ENCODE data around the gene SRGAP1.
"Not testable (repeated sequence)": the region's sequence is repeated elsewhere in the genome, so short reads cannot be mapped to it uniquely, and the experiment has no call there.

SRGAP1 gene

DNA sequence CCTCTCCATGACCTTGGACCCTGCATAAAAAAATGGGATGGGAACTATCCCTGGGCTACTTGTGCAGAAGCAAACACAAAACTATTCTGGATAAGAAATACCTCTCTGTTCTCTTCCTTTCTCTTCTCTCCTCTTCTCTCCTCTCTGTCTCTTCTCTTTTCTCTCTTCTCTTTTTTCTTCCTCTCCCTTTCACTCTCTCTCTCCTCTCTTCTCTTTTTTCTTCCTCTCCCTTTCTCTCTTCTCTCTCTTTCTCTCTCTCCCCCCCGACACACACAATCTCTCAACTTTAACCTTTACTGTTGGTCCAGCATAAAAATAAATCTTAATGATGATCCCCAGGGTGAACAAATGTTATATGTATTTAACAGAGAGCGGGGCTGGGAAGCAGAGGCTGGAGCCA, 141.4 kb downstream of the SRGAP1 start:
- H3K4me3 ChIP-seq (ENCODE audit: low read depth, low read length) = no peak overlapping the region

DNA sequence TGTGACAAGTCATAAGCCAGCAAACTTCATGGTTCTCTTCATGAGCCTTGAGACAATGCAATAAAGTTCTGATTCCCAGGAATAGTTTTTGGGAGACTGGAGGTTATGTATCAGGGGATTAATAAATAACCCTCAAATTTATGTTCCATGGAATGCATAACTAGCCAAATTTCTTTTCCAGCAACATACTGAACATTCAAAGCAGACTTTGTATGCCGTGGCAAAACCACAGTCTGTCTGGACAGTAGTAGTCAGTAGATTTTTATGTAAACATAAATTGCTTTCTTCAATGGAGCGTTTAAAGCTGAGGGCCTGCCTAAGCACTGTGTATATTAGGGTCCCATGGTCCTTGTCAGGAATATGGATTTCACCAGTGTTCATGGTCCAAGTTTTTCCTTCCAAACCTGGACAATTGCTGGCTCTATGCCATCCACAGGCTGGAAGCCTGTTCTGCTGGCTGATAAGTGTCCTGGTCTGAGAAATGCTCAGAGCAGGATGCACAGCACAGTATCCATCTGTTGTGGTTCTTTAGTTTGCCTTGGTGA, 144.9 kb downstream of the SRGAP1 start:
- no peak overlapping the region for H3K4me3 ChIP-seq (ENCODE audit: low read depth, low read length)
- no peak for DNase-seq (ENCODE audit: low read depth)

More for the DNA sequence above, 141.4 kb downstream of the SRGAP1 start:
- no peak for DNase-seq (ENCODE audit: low read depth)

DNA sequence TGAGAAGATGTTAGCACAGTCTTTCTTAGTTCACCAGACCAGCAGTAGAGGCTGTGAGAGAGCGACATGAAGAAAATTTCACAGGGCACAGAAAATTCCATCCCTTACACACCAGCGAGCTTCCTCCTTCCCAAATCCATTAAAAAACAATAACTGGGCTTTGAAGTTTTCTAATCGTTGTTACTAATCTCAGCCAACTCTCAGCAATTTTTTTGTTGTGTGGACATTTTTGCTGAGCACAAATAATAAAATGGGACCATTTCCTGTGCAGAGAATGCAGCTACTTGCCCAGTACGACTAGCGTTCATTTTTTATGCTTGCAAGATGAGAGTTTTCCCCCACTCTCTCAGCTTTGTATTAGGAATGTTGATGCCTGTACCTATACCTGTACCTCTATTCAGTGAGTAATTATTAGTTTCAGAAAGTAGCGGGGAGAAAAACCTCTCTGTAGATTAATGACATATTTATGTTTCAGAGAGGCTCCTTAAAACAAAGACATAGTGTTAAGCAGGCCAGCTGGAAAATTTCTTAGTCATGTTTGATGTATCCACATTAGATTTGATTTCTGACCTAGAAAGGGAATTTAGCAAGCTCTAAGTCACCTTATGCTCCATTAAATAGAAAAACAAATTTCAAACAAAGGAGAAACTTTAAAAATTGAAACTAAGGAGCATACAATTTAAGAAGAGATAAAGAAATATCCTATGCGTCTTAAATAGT, 146.5 kb downstream of the SRGAP1 start:
- DNase-seq (ENCODE audit: low read depth) = no peak

DNA sequence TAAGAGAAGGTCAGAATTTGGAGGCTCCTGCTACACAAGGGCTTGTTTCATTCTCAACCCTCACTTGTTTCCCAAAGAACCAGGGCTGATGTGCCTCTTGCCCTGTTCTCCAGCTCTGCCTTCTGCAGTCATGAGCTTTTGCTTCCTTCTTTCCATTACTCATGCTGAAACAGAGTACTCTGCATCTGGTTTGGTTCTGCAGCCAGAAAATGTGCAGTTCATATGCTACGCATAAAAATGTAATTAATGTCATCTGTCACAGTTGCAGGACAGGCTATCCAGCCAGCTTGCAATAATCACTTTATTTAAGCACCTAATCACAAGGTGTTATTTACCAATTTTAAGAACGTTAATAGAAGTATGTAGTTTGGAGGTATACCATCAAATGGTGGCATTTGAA, 150.2 kb downstream of the SRGAP1 start:
- H3K4me3 ChIP-seq (ENCODE audit: low read depth, low read length) = no peak overlapping the region
- DNase-seq (ENCODE audit: low read depth) = no peak

More for the DNA sequence above, 146.5 kb downstream of the SRGAP1 start:
- H3K4me3 ChIP-seq (ENCODE audit: low read depth, low read length) = no peak overlapping the region

DNA sequence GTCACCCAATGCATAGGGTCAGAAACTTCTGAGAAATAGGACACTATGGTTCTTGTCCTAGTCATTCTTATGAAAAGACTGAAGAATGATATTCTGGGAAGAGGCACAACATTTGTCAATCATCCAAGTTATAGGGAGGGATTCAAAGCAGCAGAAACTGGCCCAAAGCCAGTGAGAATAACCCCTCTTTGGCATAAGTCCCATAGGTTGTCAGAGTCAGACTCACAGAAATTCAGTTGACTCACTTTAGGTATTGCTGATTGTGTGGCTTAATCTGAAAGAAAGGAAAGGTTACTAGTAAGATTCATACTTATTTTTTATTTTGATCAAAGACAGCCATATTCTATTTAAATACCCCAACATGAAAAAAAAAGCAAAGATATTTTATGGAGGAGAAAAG, 151.0 kb downstream of the SRGAP1 start:
- no peak for DNase-seq (ENCODE audit: low read depth)
- no peak overlapping the region for H3K4me3 ChIP-seq (ENCODE audit: low read depth, low read length)

DNA sequence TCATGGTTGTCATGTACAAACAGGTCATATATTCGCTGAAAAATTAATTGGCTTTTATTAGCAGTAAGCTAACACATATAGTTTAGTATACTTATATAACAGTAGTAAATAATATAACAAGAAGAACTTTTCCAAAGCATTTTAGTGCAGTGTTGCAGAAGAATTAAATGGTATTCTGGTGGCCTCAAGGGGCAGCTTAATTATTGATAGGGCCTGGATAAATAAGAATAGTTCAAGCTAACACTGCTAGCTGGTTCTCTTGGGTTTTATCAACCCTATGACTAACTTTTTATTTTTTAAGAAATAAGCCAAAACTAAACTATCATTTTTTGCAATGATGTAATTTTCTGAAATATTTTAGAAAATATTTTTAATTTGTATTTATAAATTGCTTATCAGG, 152.1 kb downstream of the SRGAP1 start:
- H3K4me3 ChIP-seq (ENCODE audit: low read depth, low read length) = no peak overlapping the region
- no peak for DNase-seq (ENCODE audit: low read depth)

DNA sequence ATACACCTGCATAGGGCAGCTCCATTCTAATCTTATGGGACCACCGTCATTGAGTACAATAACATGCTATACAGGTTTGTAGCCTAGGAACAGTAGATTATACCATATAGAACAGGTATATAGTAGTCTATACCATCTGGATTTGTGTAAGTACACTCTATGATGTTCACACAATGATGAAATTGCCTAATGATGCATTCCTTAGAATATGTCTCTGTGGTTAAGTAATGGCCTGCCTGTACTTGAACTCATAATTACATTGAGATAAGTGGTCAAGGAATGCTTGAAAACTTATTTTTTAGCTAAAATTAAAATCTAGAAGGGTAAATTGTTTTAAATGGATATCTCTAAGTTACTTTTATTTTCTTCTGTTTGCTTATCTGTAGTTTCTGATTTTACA, 152.7 kb downstream of the SRGAP1 start:
- no peak overlapping the region for H3K4me3 ChIP-seq (ENCODE audit: low read depth, low read length)
- no peak for DNase-seq (ENCODE audit: low read depth)

DNA sequence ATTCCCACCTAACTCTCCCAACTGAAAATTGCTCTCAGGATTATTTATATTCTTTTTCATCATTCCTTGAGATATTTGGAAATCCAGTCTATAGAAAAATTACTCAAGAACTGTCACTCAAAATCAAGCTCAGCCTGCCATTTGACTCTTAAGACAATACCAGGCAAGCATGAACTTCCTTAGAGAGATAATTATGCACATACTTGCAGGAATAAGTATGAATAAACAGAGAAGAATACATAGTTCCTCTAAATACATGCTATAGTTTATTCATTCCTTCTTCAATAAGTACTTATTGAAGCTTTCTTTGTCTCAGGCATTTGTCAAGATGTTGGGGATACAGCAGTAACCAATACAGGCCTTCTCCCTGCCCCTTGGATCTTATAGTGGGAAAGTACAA, 154.1 kb downstream of the SRGAP1 start:
- no peak for DNase-seq (ENCODE audit: low read depth)
- H3K4me3 ChIP-seq (ENCODE audit: low read depth, low read length) = no peak overlapping the region

DNA sequence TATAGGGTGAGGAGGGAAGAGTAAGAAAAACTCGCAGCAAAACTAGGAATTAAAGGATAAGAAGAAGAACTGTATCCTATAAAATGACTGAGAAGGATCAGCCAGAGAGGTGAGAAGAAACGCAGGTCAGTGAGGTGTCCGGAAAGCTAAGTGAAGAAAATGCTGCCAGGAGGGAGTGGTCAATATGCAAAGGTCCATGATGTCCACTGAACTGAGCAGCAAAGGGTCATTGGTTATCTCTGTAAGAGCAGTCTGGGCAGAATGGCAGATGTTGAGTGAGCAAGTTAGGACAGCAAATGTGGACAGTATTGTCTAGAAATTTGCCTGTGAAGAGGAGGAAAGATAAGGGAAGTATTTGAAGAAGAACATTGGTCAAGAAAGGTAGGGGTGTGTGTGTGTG, 155.4 kb downstream of the SRGAP1 start:
- DNase-seq (ENCODE audit: low read depth) = no peak
- H3K4me3 ChIP-seq (ENCODE audit: low read depth, low read length) = no peak overlapping the region

DNA sequence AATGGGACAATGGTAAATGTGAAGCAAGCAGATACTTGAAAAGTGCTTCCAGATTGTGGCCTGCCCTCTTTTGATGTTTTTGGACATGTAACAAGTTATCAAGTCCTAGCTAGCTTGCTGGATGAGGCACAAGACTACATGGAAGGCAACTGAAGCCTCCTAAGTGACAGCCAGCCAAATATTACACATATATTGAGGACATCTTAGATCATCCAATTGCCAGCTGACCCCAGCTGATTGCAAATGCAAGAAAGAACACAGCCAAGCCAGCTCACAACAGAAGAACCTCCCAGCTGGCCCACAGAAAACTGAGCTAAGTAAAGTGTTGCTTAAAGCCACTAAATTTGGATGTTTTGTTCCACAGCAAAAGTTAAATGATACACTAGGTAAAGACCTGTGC, 156.9 kb downstream of the SRGAP1 start:
- no peak for DNase-seq (ENCODE audit: low read depth)

DNA sequence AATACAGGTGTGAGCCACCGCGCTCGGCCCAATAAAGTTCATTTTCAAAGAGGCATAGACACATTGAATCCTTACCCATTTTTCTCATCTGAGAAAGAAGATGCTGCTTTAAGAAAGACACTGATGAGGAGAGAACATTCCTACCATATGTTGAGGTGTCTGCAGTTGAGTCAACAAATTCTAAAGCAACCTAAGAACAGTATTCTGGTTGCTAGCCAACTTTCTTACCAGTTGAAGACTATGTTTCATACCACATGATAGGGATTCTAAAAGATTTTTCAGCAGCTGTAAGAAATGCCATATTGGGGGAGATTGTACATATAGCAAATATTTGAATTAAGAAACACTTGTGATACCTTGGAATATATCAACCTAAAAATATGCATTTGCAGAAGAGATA, 160.1 kb downstream of the SRGAP1 start:
- peak; percentile 72 for DNase-seq (ENCODE audit: low read depth)
- H3K4me3 ChIP-seq (ENCODE audit: low read depth, low read length) = no peak overlapping the region

More for the DNA sequence above, 156.9 kb downstream of the SRGAP1 start:
- H3K4me3 ChIP-seq (ENCODE audit: low read depth, low read length) = no peak overlapping the region

DNA sequence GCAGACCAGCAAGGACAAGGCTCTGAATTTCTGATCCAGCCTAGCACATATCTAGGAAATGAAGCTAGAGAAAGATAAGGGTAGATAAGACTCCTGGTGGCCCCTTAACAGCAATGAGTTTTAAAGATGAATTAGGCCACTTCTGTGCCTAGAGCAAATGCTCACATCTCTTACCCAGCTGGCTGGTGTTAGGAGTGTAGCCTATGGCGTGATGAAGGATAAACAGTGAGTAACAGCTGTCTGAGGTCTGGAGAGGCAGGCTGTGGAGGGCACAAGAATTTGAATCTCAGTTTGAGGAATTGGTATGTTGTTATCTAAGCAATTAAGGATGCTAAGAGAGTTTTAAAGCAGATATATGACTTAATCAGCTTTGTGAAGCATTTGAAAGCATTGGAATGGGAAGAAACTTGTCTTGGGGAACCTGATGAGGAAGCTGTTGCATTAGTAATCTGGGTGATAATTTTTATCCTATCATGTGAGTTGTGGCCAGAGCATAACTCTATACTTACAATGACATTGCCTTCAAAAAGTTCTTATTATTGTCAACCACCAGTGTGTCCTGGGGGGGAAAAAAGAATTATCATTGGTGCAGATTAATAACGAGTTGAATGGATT, 161.8 kb downstream of the SRGAP1 start:
- DNase-seq (ENCODE audit: low read depth) = no peak
- H3K4me3 ChIP-seq (ENCODE audit: low read depth, low read length) = no peak overlapping the region

DNA sequence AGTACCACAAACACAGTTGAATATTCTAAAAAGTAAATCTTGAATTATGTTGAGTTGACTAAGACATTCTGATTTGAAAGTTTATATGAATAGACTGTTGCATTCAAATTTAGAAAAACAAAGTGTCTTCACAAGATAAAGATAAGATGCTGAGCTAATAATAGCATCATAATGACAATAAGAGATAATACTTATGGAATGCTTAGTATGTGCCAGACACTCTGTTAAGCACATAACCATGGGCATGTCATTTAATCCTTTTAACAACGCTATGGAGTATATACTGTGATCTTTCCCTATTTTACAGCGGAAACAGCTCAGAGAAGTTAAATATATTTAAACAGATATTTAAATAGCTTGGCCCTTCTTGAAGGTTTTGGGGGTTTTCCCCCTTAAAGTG, 163.4 kb downstream of the SRGAP1 start:
- DNase-seq (ENCODE audit: low read depth) = no peak
- no peak overlapping the region for H3K4me3 ChIP-seq (ENCODE audit: low read depth, low read length)

DNA sequence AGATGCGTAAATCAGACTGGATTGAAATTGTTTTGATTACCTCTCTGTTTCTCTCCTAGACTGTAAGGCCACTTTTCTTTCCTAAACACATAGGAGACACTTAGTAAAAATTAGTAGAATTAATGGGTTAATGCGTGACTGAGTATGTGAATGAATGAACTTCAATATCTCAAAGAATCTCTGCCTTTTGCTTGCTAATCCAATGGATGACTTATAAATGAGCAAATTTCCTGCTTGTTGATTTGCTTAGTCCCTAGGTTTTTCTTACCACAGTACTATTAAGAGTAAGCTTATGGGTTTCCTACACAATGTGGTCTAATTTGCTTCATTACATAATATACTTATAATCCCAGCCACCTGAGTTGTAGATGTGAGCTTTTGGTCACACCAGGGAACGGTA, 164.1 kb downstream of the SRGAP1 start:
- H3K4me3 ChIP-seq (ENCODE audit: low read depth, low read length) = no peak overlapping the region
- DNase-seq (ENCODE audit: low read depth) = no peak

DNA sequence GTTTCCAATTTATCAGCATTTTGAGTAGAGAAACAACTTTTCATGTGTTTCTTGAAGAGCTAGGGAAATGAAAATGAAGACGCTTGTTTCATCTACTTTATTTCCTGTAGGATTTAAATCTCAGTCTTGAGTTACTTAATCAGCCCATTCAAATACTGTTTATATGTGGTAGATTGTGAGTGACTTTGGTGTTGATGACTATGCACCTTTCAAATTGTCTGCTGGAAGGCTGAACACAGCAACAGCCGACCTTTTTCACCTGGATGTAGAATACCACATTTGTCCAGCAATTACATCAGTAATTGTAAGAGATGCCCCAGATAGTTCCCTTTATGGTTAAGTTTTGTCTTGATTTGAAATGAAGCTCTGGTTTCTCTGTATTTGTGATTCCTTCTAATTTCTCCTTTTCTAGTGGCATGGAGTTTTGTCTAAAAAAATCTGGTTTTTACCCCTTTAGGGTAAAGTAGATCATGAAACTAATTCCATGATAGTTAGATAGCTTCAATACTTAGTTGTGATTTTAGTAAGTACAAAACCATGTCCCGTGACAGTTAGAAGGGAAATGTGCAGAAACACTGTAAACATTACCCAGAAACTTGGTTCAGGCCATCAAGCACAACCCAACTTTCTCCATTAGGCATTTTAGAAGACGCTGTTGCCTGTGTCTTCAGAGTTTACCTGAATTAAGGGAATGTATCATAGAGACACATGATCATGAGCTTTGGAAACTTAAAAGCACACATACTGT, 165.0 kb downstream of the SRGAP1 start:
- DNase-seq (ENCODE audit: low read depth) = no peak
- H3K4me3 ChIP-seq (ENCODE audit: low read depth, low read length) = no peak overlapping the region

DNA sequence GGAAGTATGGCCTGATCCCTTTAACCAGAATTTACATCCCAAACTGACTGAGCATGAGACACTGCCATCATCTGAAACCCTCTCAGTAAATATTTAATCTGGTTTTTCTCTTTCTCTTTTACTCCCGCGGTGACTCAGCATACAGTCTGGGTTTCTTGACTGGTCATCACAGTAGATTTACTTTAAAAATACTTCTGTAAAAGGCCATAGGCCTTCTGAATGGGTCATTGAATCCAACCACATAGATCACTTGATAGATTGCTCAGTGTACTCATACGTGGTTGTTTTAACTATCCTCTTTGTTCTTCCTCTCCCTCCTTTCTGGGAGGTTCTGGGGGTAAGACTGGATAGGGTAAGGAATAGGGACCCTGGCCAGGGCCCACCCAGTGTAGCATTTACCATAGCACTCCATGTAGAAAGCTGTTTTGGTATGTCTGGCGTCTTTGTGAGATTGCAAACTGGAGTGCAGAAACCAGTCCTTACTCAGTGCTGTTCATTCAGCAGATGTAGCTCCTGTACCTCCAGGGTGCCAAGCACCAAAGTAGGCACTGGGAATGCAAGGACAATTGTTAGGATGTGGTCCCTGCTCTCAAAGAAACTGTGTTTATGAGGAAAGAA, 165.7 kb downstream of the SRGAP1 start:
- no peak for DNase-seq (ENCODE audit: low read depth)
- H3K4me3 ChIP-seq (ENCODE audit: low read depth, low read length) = no peak overlapping the region

DNA sequence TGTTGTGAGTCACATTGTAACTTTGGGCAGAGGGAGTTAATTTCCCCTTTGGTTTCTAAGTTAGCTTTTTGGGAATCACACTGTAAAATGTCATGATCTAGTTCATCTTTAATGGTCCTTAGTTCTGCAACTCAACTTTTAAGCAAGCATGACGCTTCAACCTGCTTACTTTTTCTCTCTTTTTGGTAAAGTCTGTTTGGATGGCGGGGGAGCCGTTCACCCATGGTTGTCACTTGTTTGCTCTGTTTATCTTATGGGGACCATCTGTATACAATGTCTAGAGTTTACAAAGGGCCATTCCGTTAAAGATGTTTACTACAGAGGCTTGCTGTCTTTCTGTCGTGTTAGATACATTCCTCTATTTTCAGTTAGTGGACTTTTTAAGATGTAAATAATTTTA, 172.0 kb downstream of the SRGAP1 start:
- no peak overlapping the region for H3K4me3 ChIP-seq (ENCODE audit: low read depth, low read length)
- no peak for DNase-seq (ENCODE audit: low read depth)

DNA sequence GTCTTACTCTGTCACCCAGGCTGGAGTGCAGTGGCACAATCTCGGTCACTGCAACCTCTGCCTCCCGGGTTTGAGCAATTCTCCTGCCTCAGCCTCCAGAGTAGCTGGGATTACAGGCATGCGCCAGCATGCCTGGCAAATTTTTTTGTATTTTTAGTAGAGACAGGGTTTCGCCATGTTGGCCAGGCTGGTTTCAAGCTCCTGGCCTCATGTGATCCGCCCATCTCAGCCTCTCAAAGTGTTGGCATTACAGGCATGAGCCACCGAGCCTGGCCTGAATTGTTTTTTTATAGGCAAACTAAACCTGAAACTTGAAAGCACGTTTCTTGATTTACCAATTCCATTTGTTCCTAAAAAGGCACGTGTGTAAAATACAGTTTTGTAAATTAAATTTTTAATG, 173.6 kb downstream of the SRGAP1 start:
- not testable (repeated sequence) for H3K4me3 ChIP-seq (ENCODE audit: low read depth, low read length); DNase-seq (ENCODE audit: low read depth)

DNA sequence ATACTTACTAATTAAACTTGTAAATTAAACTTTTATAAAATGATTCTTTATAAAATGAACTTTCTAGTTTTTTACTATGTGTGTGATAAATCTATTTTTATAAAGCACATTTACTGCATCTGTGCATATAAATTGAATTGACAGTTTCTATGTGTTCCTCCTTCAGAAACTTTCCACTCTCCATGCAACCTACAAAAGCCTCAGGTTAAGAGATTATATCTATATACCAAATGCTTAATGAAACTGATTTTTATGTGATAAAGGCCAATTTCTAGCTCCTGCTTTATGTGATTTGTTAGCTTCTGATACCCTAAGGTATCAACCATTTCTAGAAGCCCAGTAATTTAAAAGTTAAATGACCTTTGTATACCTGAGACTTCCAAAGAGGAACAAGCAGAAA, 174.0 kb downstream of the SRGAP1 start:
- DNase-seq (ENCODE audit: low read depth) = no peak
- H3K4me3 ChIP-seq (ENCODE audit: low read depth, low read length) = no peak overlapping the region

DNA sequence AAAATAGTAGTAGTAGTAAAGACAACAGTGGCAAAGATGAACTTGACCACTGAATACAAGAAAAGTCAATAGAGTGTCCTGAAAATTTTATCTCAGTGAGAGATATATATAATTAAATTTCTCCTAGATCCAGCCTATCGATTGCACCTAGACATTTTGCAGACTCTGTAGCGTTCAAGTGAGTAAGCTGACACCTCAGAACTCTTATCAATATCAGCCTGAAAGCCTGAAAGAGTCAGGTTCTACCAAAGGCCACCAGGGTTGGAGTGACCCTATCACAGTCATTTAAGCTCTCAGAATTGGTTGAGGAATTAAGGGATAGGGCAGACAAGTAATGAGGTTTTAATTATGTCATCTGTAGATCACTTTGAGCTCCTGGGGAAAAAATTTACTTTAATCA, 174.6 kb downstream of the SRGAP1 start:
- DNase-seq (ENCODE audit: low read depth) = no peak
- no peak overlapping the region for H3K4me3 ChIP-seq (ENCODE audit: low read depth, low read length)
